ENCODE results near the gene CES4A. TPM values are rescaled to one million over a fixed set of nuclear protein-coding genes. Genes with fewer than 3 reads are reported as not detected.
"Not testable (repeated sequence)": the region's sequence is repeated elsewhere in the genome, so short reads cannot be mapped to it uniquely, and the experiment has no call there.

The CES4A gene
- total RNA-seq, 2 experiments from 2014 or later = 8.1 to 11.7 TPM

DNA sequence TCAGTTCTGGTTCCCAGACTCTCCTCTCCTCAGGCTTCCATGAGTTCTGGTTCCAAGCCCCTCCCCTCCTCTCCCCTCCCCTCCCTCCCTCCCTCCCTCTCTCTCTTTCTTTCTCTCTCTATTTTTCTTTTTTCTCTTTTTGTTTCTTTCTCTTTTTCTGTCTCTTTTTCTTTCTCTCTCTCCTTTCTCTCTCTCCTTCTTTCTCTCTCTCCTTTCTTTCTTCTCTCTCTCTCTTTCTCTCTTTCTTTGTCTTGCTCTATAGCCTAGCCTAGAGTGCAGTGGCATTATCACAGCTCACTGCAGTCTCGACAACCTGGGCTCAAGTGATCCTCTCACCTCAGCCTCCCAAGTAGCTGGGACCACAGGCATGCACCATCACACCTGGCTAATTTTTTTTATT is 28.1 kb upstream of the CES4A start:
- DNase-seq (no peak), ATAC-seq (no peak)
- H3K36me3 Mint-ChIP-seq = no peaks in the 10 kb centered on the region
- H3K4me1 Mint-ChIP-seq = peaks cover 29% of the 10 kb centered on the region
- no peaks in the 10 kb centered on the region for H3K27me3 Mint-ChIP-seq
- no peaks in the 10 kb centered on the region for H3K9me3 Mint-ChIP-seq (ENCODE audit: low read depth)
- CTCF ChIA-PET = interaction anchor here (0.6 to 7.4 kb wide), 21 partner anchors 8 to 225 kb away, joined by 3 to 86 read pairs (median 4); partner anchors contain the start of genes CES4A, FBXL8, MATCAP1 and PDP2
- no peak overlapping the region for H3K4me3 Mint-ChIP-seq
- no peak overlapping the region for H3K27ac Mint-ChIP-seq

DNA sequence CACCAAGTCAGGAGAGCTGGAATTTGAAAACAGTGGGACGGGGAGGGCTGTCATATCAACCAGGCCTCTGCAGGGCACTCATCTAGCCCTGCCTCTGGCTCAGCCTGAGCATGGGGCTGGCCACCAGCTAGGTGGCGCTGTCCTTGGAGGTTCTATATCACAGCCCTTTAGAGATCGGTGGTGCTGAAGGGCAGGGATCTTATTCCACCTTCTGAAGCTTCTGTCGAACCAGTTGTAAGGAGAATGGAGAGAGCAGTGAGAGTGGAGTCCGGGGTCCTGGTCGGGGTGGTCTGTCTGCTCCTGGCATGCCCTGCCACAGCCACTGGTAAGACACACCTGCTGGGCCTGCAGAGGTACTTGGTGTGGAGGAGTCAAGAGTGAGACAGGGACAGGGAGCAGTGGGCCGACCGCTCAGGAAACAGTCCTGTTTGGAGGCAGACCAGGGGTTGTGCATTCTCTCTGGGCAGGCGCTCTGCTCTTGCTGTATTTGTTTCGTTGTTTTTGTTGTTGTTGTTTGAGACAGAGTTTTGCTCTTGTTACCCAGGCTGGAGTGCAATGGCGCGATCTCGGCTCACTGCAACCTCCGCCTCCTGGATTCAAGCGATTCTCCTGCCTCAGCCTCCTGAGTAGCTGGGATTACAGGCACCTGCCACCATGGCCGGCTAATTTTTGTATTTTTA is 27.2 kb upstream of the CES4A start, which contains the start of gene CES3:
TSS of gene CES3 (plus strand) at position 202 of the 680 bp plus-strand sequence. CDS start at position 244, 42 bp downstream.
- H3K9me3 Mint-ChIP-seq (ENCODE audit: low read depth) = no peaks in the 10 kb centered on the region
- H3K36me3 Mint-ChIP-seq = no peaks in the 10 kb centered on the region
- H3K4me1 Mint-ChIP-seq = peaks cover 29% of the 10 kb centered on the region
- CTCF ChIA-PET = interaction anchor here (0.7 to 7.4 kb wide), 24 partner anchors 9 to 232 kb away, joined by 3 to 86 read pairs (median 4); partner anchors contain the start of genes CES4A, FBXL8, MATCAP1 and PDP2
- DNase-seq = peak; percentile 84
- ATAC-seq = peak; percentile 96
- H3K4me3 Mint-ChIP-seq = peak within 1 kb of the TSS; percentile 56
- H3K27me3 Mint-ChIP-seq = no peaks in the 10 kb centered on the region
- H3K27ac Mint-ChIP-seq = peak within 1 kb of the TSS; percentile 72

DNA sequence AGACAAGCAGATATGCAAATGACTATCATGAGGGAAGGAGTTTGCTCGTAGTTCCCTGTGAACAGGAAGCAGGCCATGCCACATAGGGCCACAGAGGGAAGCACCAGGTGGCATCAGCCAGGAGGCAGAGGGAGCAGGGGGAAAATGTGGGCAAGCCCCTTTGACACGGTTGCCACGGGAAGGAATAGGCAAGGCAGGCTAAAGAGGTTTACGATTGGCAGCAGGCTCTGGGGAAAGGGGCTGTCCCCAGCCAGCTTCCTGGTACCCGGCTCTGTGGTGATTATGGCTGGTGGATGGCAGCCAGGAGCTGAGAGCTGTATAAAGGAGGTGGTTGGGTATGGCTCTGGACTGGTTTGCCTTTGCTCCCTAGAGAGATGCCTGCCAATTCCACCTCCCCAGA is 26.5 kb upstream of the CES4A start:
- Mint-ChIP-seq H3K27me3 (no peaks in the 10 kb centered on the region), H3K27ac (peak overlapping the region; percentile 72), H3K9me3 (ENCODE audit: low read depth) (no peaks in the 10 kb centered on the region), H3K4me1 (peaks cover 29% of the 10 kb centered on the region), H3K36me3 (no peaks in the 10 kb centered on the region), H3K4me3 (peak overlapping the region; percentile 35)
- ATAC-seq (no peak), DNase-seq (no peak)
- CTCF ChIA-PET = interaction anchor here (0.8 to 7.4 kb wide), 11 partner anchors 13 to 487 kb away, joined by 3 to 86 read pairs (median 5); partner anchors contain the start of genes FBXL8 and TRADD

DNA sequence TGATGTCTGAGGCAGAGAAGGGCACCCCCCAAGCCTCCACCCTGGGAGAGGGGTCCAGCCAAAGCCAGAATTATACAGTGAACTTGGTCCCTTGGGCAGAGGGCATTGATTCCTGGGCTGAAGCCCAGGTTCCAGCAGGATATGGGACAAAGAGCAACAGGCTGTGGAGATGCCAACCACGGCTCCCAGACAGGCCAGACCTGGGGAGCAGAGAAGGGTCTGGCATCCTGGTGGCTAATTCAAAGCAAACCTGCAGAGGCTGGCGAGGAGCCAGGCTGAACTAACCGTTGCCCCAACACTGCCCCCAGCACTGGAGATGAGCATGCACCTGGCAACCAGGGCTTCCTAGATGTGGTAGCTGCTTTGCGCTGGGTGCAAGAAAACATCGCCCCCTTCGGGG is 24.3 kb upstream of the CES4A start:
- CTCF ChIA-PET = interaction anchor here (0.9 to 2.9 kb wide), 3 partner anchors 10 to 191 kb away, joined by 3 to 10 read pairs (median 3); no protein-coding TSS in a partner anchor
- no peak for DNase-seq
- peaks cover 14% of the 10 kb centered on the region for H3K4me1 Mint-ChIP-seq
- H3K36me3 Mint-ChIP-seq = no peaks in the 10 kb centered on the region
- H3K27me3 Mint-ChIP-seq = no peaks in the 10 kb centered on the region
- no peak for ATAC-seq
- H3K27ac Mint-ChIP-seq = no peak overlapping the region
- no peaks in the 10 kb centered on the region for H3K9me3 Mint-ChIP-seq (ENCODE audit: low read depth)
- no peak overlapping the region for H3K4me3 Mint-ChIP-seq

DNA sequence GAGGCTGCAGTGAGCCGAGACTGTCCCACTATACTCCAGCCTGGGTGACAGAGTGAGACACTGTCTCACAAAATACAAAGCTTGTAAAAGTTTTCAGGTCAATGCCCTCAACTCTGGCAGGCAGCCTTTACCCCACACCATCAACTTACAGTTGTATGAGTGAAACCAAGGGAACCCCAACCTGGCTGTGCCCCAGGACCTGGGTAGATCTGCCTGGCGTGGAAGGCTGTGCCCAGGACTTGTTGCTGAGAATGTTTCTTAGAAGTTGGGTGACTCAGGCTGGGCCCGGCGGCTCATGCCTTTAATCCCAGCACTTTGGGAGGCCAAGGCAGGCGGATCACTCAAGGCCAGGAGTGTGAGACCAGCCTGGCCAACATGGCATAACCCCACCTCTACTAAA is 19.5 kb upstream of the CES4A start:
- Mint-ChIP-seq H3K36me3 (no peaks in the 10 kb centered on the region), H3K4me3 (no peak overlapping the region), H3K27ac (no peak overlapping the region), H3K9me3 (ENCODE audit: low read depth) (no peaks in the 10 kb centered on the region), H3K27me3 (no peaks in the 10 kb centered on the region), H3K4me1 (peaks cover 2% of the 10 kb centered on the region)
- DNase-seq = no peak
- CTCF ChIA-PET = interaction anchor here (1.1 to 3.8 kb wide), 3 partner anchors 12 to 74 kb away, joined by 3 to 15 read pairs (median 12); no protein-coding TSS in a partner anchor
- ATAC-seq = no peak

DNA sequence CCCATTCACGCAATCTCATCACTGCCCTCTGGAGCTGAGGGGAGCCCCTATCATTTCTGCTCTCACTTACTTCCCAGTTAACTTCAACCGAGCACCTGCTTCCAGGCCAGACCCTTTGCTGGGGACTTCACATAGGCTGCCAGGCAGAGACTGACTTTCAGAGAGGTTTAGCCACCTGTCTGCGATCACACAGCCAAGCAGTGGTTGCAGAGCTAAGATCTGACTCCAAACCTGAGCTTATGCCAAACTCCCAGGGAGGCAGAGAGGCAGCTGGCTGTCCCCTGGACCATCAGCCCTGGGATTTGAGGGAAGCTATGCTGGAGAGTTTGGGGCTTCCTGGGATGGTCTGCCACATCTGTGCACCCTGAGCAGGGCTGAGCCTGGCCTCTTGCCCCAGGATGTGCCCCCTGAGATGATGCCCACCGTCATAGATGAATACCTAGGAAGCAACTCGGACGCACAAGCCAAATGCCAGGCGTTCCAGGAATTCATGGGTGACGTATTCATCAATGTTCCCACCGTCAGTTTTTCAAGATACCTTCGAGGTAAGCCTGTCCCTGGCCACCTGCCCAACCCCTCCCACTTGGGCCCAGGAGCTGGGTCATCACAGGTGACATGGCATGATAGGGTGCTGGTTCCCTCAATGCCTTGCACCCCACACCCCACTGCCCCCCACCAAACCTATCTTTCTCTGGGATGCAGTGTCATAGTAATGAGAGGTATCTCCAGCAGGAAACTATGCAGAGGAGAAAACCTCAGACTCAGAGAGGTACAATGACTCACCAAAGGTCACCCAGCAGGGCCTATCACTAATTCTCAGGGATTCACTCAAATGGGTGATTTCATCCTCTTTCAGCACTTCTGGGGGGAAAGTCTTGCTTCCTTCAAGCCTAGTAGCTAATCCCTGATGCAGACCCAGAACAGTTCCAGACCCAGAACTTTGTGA is 17.3 kb upstream of the CES4A start:
- H3K4me1 Mint-ChIP-seq = peaks cover 16% of the 10 kb centered on the region
- ATAC-seq (no peak), DNase-seq (no peak)
- H3K4me3 Mint-ChIP-seq = no peak overlapping the region
- H3K27ac Mint-ChIP-seq = no peak overlapping the region
- no peaks in the 10 kb centered on the region for H3K9me3 Mint-ChIP-seq (ENCODE audit: low read depth)
- CTCF ChIA-PET = interaction anchor here (0.7 to 10.5 kb wide), 6 partner anchors 12 to 184 kb away, joined by 3 to 86 read pairs (median 6); partner anchors contain the start of gene CES3
- no peaks in the 10 kb centered on the region for H3K27me3 Mint-ChIP-seq
- H3K36me3 Mint-ChIP-seq = no peaks in the 10 kb centered on the region

DNA sequence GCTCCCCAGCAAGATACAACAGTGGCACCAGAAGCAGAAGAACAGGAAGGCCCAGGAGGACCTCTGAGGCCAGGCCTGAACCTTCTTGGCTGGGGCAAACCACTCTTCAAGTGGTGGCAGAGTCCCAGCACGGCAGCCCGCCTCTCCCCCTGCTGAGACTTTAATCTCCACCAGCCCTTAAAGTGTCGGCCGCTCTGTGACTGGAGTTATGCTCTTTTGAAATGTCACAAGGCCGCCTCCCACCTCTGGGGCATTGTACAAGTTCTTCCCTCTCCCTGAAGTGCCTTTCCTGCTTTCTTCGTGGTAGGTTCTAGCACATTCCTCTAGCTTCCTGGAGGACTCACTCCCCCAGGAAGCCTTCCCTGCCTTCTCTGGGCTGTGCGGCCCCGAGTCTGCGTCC is 15.4 kb upstream of the CES4A start:
- Mint-ChIP-seq H3K4me3 (no peak overlapping the region), H3K9me3 (ENCODE audit: low read depth) (no peaks in the 10 kb centered on the region), H3K4me1 (peaks cover 28% of the 10 kb centered on the region), H3K36me3 (no peaks in the 10 kb centered on the region), H3K27ac (no peak overlapping the region), H3K27me3 (no peaks in the 10 kb centered on the region)
- no peak for ATAC-seq
- CTCF ChIA-PET = interaction anchor here (0.8 to 10.5 kb wide), 5 partner anchors 8 to 187 kb away, joined by 5 to 86 read pairs (median 5); partner anchors contain the start of genes CES3, FBXL8 and TRADD
- no peak for DNase-seq

DNA sequence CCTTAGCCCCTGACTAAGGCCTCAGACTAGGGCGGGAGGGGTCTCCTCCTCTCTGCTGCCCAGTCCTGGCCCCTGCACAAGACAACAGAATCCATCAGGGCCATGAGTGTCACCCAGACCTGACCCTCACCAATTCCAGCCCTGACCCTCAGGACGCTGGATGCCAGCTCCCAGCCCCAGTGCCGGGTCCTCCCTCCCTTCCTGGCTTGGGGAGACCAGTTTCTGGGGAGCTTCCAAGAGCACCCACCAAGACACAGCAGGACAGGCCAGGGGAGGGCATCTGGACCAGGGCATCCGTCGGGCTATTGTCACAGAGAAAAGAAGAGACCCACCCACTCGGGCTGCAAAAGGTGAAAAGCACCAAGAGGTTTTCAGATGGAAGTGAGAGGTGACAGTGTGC is 14.7 kb upstream of the CES4A start:
- Mint-ChIP-seq H3K4me1 (peaks cover 36% of the 10 kb centered on the region), H3K27ac (no peak overlapping the region), H3K4me3 (no peak overlapping the region), H3K9me3 (ENCODE audit: low read depth) (no peaks in the 10 kb centered on the region), H3K36me3 (no peaks in the 10 kb centered on the region), H3K27me3 (no peaks in the 10 kb centered on the region)
- DNase-seq (no peak), ATAC-seq (no peak)
- CTCF ChIA-PET = interaction anchor here (0.8 to 10.5 kb wide), 5 partner anchors 9 to 186 kb away, joined by 3 to 86 read pairs (median 5); partner anchors contain the start of genes CES3, FBXL8 and TRADD

DNA sequence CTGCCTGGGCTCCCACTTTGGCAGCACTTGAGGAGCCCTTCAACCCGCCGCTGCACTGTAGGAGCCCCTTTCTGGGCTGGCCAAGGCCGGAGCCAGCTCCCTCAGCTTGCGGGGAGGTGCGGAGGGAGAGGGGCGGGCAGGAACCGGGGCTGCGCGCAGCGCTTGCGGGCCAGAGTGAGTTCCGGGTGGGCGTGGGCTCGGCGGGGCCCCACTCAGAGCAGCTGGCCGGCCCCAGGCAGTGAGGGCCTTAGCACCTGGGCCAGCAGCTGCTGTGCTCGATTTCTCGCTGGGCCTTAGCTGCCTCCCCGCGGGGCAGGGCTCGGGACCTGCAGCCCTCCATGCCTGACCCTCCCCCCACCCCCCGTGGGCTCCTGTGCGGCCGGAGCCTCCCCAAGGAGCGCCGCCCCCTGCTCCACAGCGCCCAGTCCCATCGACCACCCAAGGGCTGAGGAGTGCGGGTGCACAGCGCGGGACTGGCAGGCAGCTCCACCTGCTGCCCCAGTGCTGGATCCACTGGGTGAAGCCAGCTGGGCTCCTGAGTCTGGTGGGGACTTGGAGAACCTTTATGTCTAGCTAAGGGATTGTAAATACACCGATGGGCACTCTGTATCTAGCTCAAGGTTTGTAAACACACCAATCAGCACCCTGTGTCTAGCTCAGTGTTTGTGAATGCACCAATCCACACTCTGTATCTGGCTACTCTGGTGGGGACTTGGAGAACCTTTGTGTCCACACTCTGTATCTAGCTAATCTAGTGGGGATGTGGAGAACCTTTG is 14.0 kb upstream of the CES4A start:
- not testable (repeated sequence) for H3K27me3 Mint-ChIP-seq; DNase-seq; ATAC-seq; H3K9me3 Mint-ChIP-seq (ENCODE audit: low read depth); H3K36me3 Mint-ChIP-seq
- CTCF ChIA-PET = interaction anchor here (0.6 to 10.5 kb wide), 13 partner anchors 9 to 211 kb away, joined by 3 to 86 read pairs (median 6); partner anchors contain the start of genes B3GNT9 and CES3
- Mint-ChIP-seq H3K27ac (peak overlapping the region; percentile 82), H3K4me3 (peak overlapping the region; percentile 75), H3K4me1 (peaks cover 42% of the 10 kb centered on the region)

DNA sequence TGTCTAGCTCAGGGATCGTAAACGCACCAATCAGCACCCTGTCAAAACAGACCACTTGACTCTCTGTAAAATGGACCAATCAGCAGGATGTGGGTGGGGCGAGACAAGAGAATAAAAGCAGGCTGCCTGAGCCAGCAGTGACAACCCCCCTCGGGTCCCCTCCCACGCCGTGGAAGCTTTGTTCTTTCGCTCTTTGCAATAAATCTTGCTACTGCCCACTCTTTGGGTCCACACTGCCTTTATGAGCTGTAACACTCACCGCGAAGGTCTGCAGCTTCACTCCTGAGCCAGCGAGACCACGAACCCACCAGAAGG is 13.5 kb upstream of the CES4A start:
- not testable (repeated sequence) for H3K27me3 Mint-ChIP-seq; ATAC-seq; H3K36me3 Mint-ChIP-seq; H3K9me3 Mint-ChIP-seq (ENCODE audit: low read depth)
- Mint-ChIP-seq H3K4me3 (peak overlapping the region; percentile 75), H3K4me1 (peaks cover 44% of the 10 kb centered on the region), H3K27ac (peak overlapping the region; percentile 82)
- CTCF ChIA-PET = interaction anchor here (0.6 to 10.5 kb wide), 12 partner anchors 9 to 210 kb away, joined by 3 to 86 read pairs (median 8); partner anchors contain the start of genes B3GNT9 and CES3
- DNase-seq = peak; percentile 77

DNA sequence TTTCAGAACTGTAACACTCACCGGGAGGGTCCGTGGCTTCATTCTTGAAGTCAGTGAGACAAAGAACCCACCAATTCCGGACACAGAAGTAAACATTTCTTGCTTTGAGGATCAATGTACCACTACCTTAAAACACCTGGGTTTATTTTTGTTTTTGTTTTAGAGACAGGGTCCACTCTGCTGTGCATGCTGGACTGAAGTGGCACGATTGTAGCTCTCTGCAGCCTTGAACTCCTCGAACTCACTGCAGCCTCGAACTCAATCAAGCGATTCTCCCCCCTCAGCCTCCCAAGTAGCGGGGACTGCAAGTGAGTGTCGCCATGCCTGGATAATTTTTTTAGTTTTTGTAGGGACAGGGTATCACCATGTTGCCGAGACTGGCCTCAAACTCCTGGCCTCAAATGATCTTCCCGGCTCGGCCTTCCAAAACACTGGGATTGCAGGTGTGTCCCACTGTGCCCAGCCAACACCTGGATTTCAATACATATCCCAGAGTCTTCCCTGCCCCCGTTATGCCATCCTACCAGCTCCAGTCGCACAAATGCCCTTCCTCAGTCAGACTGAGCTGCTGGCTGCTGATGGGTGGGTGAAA is 13.0 kb upstream of the CES4A start:
- Mint-ChIP-seq H3K9me3 (ENCODE audit: low read depth) (no peaks in the 10 kb centered on the region), H3K4me1 (peaks cover 47% of the 10 kb centered on the region)

DNA sequence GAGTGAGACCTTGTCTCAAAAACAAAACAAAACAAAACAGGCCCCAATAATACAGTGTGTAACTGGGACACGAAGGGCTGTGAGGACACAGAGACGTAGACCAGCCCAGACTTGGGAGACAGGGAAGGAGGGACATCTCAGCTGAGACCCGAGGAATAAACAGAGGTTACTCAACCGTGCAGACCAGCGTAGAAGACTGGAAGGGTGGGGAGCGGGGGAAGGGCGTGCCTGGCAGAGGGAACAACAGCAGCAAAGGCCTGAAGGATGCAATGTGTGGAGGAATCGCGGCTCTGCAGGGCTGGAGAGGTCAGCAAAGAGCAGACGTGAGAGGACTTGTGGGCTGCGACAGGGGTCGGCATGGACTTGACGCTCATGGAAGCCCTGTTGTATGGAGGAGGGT is 11.6 kb upstream of the CES4A start:
- Mint-ChIP-seq H3K4me3 (no peak overlapping the region), H3K36me3 (peaks cover 2% of the 10 kb centered on the region), H3K27ac (no peak overlapping the region), H3K9me3 (ENCODE audit: low read depth) (no peaks in the 10 kb centered on the region), H3K4me1 (peaks cover 51% of the 10 kb centered on the region), H3K27me3 (no peaks in the 10 kb centered on the region)
- CTCF ChIA-PET = interaction anchor here (0.9 to 10.5 kb wide), 21 partner anchors 12 to 209 kb away, joined by 3 to 86 read pairs (median 7); partner anchors contain the start of genes CBFB, CES3 and NOL3
- DNase-seq (no peak), ATAC-seq (no peak)

More for the DNA sequence above, 13.0 kb upstream of the CES4A start:
- Mint-ChIP-seq H3K36me3 (no peaks in the 10 kb centered on the region), H3K27me3 (no peaks in the 10 kb centered on the region), H3K27ac (peak overlapping the region; percentile 82), H3K4me3 (peak overlapping the region; percentile 75)
- CTCF ChIA-PET = interaction anchor here (0.6 to 10.5 kb wide), 22 partner anchors 8 to 210 kb away, joined by 3 to 86 read pairs (median 4); partner anchors contain the start of genes CES3 and NOL3
- ATAC-seq (no peak), DNase-seq (no peak)
